22Rv1 (cell line): Measurements from ENCODE around the gene CFAP74.
"Not testable (repeated sequence)": the region's sequence is repeated elsewhere in the genome, so short reads cannot be mapped to it uniquely, and the experiment has no call there.

Experiments
- H3K27ac ChIP-seq: fragments of 450-650 bp; 2 replicates; pipeline ENCODE4 v1.5.1; 2017
- ZFX ChIP-seq: fragments of 450-650 bp; IDR thresholded peaks from 2 replicates; pipeline ENCODE4 v1.6.1; 2017; ENCODE audit warnings: antibody characterized with exemption, borderline replicate concordance
- TF ChIP-seq, protein P1 (sequence below): fragments of 450-650 bp; IDR thresholded peaks from 2 replicates; pipeline ENCODE4 v1.5.1; 2017; ENCODE audit warnings: mild to moderate bottlenecking

The CFAP74 gene

DNA sequence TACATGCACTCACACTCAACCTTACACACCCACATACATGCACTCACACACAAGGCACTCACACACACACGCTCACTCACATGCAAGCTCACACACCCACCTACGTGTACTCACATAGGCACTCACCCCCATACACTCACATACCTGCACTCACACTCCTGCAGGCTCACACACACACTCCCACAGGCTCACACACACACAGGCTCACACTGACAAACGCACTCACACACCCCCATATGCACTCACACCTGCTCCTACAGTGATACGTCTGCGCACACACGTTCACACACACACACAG, 65.4 kb downstream of the CFAP74 start:
- H3K27ac ChIP-seq: no peak overlapping the region
- TF ChIP-seq, protein P1, sequence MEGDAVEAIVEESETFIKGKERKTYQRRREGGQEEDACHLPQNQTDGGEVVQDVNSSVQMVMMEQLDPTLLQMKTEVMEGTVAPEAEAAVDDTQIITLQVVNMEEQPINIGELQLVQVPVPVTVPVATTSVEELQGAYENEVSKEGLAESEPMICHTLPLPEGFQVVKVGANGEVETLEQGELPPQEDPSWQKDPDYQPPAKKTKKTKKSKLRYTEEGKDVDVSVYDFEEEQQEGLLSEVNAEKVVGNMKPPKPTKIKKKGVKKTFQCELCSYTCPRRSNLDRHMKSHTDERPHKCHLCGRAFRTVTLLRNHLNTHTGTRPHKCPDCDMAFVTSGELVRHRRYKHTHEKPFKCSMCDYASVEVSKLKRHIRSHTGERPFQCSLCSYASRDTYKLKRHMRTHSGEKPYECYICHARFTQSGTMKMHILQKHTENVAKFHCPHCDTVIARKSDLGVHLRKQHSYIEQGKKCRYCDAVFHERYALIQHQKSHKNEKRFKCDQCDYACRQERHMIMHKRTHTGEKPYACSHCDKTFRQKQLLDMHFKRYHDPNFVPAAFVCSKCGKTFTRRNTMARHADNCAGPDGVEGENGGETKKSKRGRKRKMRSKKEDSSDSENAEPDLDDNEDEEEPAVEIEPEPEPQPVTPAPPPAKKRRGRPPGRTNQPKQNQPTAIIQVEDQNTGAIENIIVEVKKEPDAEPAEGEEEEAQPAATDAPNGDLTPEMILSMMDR: no peak
- TF ChIP-seq ZFX: no peak

DNA sequence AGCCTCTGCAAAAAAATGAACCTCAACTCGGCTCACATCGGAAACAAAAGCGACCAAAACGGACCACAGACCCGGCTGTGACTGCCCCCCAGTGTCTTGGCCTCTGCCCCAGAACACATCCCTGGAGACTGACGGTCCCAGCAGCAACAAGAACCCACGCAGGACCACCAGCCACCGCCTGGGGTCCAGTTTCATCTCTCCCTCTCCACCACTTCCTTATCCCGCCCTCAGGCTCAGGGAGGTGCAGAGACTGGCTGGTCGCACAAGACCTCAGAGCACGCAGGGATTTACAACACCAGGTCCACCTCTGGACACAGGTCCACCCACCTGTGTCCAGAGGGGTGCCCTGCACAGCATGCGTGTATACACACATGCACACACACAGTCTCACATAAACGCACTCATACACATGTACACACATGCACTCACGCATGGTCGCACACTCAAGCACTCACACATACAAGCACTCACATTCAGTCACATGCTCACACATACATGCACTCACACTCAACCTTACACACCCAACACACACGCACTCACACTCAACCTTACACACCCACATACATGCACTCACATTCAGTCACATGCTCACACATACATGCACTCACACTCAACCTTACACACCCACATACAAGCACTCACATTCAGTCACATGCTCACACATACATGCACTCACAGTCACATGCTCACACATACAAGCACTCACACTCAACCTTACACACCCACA, 65.9 kb downstream of the CFAP74 start:
- no peak for TF ChIP-seq ZFX
- TF ChIP-seq, protein P1: no peak
- H3K27ac ChIP-seq: no peak overlapping the region

DNA sequence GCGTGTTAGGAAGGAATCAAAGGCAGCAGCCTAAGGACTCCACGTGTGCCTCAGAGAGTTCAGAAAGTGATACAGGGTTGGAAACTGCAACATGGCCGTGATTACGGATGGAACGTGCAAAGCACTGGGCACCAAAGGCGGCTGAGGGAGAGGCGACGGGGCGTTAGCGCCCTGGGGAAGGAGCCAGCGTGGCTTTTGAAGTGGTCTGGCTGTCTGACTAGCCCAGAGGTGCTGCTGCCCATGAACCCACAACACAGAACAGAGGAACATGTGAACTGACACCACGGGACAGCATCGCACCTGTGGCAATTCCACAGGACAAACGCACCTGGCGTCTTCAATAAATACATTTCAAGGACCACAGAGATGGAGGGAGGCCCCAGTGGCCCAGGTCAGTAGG, 66.5 kb downstream of the CFAP74 start:
- TF ChIP-seq, protein P1: no peak
- TF ChIP-seq ZFX: no peak
- H3K27ac ChIP-seq: no peak overlapping the region

DNA sequence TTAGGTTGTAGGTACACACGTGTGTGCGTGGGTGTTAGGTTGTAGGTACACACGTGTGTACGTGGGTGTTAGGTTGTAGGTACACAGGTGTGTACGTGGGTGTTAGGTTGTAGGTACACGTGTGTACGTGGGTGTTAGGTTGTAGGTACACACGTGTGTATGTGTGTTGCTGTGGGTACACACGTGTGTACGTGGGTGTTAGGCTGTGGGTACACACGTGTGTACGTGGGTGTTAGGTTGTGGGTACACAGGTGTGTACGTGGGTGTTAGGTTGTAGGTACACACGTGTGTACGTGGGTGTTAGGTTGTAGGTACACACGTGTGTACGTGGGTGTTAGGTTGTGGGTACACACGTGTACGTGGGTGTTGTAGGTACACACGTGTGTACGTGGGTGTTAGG, 68.7 kb downstream of the CFAP74 start:
- not testable (repeated sequence) for H3K27ac ChIP-seq

DNA sequence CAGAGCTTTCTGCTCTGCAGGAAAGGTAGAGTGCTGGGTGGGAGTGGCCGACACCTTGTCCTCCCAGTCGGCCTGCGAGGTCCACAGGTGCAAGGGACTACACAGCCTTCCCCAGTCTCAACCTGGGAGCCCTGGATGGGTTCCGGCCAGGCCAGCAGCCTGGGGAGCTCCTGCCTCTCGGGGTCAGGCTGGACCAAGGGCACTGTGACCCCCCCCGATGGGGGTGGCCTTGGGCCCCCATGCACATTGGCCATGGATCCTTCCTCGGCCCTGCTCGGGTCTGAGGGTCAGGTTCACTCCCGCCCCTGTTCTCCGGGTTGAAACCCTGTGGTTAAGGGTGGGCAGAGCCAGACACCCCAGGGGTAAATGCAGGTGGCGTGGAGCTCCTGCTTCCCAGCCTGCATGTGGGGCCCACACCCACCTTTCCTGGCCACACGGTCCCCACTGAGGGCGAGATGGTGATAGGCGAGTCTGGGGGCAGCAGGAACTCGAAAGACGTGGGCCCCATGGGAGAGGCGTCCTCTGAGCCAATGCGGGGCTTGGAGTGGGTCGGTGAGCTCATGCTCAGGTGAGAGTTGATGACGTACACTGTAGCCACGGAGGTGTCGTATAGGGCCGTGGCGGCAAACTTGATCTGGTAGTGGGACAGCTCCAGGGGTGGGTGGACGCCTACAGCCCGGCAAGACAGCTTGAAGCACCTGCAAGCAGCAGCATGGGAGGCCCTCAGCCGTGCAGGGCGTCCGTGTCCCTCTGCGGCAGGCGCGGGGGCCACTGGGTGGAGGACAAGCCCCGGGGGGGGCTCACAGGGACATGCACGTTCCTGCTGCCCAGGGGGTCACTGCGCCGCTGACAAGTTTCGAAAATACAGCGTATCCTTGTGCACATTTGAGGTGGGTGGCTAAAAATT, 73.7 kb downstream of the CFAP74 start:
- no peak overlapping the region for H3K27ac ChIP-seq
- TF ChIP-seq ZFX: no peak
- TF ChIP-seq, protein P1: no peak

DNA sequence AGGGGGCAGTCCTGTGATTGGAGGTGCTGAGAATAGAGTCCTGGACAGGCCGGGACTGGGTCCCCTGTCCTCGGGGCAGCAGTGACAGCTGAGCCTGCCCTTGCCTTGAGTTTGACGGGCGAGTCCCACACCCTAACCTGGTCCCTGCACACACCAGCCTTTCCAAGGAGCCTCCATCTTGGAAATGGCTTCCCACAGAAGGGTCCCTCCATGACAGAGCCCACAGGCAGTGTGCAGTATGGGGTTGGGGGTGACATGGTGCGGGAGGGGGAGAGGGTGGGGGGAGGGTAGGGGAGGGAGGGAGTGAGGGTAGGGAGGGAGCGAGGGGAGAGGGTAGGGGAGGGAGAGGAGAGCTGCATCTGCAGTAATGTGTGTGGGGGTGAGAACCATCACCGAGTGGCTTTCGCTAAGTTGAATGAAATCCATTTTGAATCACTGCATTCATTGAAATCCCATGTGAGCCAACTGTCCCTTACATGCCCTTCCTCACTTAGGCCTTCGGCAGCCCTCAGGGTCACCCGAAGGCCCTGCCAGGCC, 74.4 kb downstream of the CFAP74 start:
- H3K27ac ChIP-seq: no peak overlapping the region
- TF ChIP-seq, protein P1: no peak
- no peak for TF ChIP-seq ZFX

DNA sequence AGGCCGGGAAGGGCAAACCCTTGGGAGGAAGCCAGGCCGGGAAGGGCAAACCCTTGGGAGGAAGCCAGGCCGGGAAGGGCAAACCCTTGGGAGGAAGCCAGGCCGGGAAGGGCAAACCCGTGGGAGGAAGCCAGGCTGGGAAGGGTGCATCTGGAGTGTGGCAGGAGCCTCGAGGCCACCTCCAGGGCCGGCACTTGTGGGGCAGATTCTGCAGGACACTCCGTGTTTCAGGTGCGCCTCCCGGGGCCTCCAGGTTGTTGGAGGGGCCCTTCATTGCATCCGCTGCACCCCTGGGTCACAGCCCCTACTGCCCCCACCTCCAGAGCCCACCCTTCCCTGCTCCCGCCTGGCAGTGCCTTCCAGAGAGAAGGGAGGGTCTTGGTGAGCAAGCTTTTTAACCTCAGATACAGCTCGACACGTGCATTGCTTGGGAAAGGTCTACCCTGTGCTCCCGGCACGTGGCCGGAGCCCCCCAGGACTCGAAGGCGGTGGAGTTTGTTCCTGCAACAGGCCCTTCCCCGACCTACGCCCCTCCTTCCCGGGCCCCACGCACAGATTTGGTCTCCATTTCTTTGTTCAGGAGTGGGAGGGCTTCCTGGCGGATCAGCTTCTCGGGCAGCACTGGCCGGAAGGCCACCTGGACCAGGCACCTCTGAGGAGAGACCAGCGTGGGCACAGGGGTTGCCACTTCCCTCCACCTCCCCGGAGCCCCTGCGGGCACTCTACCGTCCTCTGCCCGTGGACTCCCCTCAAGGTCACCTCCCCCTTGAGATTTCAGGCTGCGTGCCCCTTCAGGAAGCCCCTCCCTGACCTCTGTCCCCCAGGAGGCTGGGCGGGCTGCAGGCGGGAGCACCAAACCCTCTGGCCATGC, 75.1 kb downstream of the CFAP74 start:
- TF ChIP-seq ZFX: no peak
- TF ChIP-seq, protein P1: no peak
- H3K27ac ChIP-seq: no peak overlapping the region
